HG03095 (cell line): ENCODE data around the gene LHPP.

ENCODE experiments used
- ATAC-seq: cut with Tn5 transposase; IDR thresholded peaks from one replicate; pipeline ENCODE4 v1.9.1; 2021; ENCODE audit warnings: moderate library complexity; ENCODE audit not compliant: unreplicated experiment

Gene LHPP

DNA sequence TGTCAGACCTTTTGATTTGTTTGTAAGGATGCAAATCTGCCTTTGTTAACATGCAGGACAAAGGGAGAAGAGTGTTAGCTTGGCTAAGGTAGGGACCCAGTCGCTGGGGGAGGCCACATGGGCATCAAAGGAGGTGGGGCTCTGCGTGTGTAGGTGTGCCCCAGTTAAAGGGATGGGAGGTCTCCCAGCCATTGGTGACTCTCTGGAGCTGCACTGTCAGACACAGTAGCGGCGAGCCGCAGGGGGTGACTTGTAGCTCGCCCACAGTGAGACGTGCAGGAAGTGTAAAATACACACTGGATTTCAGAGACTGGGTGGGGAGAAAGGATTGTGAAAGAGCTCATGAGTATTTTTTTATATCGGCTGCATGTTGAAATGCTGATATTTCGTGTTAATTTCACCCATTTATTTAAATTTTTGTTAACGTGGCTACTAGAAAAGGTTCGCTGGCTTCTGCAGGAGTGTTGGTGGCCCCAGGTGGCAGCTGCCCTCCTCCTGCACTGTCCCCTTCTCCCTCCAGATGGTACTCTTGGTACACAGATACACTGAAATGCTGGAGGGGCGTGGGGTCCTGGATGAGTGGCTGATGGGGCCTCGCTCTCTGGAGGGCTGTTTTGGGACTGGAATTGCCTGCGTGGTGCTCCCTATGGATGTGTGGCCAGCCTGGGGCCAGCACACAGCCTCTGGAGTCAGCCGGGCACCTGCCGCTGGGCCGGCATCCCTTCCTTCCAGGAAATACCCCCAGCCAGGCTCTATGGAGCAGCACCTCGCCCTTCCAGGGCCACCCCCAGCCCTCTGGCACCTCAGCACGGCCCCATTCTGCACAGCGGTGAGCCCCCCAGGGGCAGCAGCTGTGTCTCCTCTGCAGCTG lies 59.2 kb downstream of the LHPP start:
- ATAC-seq = no peak

DNA sequence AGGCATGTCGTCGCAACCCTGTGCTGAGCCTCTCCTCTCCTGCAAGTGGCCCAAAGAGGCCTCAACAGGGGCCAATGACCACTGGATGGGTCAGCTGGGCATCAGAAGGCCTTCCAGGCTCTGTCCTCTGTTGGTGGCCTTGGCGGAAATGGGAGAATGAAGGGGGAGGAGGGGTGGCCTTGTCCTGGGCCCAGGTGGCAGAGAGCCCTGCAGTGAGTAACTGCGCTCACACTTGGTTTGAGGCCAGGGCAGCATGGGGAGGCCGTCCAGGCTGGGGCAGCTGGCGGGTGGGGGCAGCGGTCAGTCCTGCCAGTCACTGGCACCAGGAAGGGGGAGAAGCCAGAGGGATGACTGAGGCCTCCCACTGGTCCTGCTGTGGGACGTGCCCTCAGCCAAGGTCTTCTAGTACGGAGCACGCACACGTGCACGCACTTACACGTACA lies 59.8 kb downstream of the LHPP start:
- ATAC-seq = no peak

DNA sequence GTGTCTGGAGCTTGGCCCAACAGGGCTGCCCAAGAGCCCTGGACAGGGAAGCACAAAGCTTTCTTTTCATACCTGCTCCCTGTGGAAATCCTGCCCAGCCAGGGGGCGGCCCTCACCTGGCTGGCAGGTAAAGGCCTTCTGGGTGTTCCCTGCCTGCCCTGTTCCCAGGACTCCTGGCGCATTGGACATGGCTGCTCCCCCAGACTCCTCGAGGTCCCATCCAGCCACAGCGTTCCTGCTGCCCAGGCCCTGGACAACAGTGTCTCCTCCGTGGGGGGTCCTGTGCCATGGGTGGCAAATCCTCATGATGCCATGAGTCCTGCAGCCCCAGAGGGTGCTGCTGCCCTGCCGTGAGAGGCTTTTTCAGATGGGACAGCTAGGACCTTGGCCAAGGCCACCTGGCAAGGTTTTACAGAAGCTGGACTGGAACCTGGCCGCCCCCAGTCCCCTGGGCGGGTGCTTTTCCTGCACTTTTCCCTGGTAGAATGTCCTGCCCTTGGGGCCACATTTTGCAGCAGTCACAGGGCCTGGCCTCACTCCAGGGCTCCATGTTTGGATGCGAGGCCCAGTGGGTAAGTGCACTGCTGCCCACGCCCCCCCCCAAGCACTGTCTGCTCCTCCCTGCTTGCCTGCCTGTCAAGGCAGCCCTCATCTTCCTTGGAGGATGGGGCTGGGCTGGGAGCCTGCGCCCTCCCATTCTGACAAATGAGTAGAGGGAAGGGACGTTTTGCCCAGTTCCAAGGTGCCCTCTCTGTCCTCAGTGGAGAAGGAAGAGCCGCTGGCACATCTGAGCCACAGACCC lies 60.7 kb downstream of the LHPP start:
- ATAC-seq = no peak

DNA sequence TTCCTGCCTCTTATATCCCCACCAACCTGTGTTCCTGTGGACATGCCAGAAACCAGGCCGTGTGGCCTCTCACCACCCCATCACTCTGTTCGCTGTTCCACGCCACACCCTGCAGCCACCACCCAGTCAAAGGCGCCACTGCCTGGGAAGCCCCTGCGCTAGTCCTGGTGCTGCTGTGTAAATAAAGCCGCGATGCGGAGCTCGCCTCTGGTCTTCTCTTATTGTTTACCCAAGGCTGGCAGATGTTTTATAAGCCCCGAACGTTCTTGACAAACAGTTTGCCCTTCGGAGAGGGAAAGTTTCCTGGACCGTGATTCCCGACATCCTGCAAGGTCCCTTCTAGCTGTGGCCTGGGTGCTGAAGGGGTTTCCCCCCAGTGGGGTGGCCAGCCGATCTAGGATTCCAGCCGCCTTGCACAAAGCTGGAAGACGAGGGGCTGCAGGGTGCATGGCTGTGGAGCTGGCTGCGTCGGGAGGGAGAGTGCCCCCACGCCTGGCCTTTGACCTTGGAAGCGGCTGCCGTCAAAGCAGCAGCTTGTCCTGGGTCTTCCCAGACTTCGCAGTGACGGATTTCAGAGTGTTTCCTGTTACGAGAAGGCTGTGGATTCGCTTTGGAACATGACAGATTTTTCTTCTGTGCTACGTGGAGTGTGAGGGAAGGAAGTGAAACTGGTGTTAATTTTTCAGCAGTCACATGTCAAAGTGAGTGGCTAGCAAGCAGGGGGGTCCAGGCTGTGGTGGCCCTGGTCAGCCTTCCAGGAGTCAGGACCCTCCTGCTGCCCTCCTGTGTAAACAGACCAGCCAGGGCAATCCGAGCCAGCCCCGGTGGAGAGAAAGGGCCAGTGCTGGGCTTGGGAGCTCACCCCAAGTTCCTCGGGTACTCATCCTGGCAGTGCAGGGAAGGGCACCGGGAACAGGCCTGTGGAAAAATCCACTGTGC lies 61.6 kb downstream of the LHPP start:
- no peak for ATAC-seq

DNA sequence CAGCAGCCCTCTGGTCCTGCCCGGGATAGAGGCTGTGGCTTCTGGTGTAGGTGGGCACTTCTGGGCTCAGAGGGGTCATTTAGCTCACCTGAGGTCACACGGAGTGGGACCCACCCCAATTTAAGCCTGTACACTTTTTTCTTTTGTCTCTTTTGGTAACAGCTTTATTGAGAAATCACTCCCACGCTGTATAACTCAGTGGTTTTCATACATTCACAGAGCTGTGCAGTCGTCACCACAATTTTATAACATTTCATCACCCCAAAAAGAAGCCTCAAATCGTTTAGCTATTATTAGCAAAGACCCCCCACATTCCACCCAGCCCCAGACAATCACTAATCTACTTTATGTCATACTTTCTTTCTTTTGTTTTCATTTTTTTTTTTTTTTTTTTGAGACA lies 62.3 kb downstream of the LHPP start:
- no peak for ATAC-seq

DNA sequence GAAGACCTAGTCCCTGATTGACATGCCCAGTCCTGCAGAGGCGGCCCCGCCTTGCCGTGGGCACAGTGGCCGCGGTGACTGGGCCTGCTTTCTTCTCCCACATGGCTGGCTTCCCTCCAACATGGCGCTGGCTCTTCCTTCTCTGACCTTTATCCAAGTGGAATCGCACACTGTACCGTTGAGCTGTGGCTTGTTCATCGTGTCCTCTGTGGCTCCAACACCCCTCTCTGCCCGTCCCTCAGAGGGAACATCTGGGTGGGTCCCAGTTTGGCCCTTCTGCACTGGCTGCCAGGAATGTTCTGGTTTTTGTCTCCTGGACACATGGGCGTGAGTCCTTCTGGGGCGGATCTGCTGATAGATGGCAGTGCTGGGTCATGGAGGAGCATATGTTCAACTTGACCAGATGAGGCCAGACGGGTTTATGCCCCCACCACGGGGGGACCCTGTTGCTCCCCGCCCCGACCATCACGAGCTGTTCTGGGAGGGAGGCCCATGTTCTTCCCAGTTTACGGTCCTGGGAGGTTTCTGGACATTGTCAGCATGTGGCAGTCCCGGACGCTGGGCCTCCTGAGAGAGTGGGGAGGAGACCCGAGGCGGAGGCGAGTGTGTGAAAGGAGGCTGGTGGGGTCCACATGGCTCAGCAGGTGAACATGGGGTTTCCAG lies 63.5 kb downstream of the LHPP start:
- no peak for ATAC-seq

DNA sequence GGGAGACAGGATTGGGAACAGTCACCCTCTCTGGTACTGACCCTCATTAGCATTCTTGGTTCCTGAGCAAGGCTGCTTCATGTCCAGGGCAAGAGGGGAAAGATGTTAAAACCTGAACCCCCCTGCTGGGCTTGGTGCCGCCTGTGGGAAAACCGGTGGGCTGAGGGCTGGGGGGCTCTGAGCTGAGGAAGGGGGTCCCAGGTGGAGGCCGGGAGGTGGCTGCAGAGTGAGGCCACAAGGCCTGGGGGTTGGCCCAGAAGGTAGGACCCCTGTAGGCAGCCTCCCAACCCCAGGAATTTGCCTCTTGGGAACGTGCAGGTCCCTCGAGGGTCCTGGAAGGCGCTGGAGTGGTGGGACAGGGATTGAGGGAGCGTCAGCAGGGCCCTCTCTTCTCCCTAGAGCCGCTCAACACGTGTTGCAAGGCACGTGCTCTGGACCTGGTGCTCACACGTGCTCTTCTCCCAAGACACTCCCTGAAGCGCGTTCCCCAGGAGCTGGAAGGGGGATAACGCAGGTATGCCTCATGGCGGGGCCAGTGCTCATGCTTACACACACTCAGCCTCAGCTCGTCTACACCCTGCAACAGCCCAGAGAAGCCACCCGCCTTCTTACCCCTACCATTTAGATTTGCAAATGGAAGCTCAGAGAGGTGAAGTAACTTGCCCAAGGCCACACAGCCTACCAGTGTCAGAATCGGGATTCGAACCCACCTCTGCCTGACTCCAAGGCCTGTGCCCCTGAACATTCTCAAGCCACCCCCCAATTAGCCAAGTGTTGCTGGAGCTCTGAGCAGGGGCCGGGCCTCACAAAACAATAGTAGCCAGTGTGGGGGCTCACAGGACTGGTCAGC lies 64.4 kb downstream of the LHPP start:
- no peak for ATAC-seq

DNA sequence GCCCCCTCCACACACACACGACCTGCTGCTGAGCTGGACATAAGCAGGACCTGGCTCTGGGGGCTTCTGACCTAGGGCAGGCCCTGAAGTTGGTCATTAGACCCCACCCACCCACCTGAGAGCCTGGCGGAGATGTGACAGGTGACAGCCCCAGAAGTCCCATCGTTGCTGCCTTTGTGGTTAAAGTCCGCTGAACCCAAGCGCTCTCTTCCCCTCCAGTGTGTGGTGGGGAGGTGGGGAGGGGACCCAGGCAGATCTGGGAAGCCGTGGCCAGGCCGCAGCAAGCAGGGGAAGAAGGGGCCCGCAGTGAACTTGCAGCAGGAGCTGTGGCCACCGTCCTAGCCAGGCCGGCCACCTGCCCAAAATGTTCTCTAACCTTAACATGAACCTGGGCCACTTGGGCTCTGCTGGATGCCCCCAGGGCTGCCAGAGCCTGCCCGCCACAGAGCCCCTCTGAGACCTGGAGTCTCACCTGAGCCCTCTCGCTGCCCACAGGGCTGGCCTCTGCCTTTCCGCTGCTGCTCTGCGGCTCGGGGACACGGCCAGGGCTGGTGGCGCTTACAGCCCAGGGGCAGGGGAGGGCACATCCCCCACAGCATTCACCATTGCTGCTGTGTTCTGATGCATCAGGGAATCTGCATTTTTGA lies 65.1 kb downstream of the LHPP start:
- ATAC-seq = no peak

DNA sequence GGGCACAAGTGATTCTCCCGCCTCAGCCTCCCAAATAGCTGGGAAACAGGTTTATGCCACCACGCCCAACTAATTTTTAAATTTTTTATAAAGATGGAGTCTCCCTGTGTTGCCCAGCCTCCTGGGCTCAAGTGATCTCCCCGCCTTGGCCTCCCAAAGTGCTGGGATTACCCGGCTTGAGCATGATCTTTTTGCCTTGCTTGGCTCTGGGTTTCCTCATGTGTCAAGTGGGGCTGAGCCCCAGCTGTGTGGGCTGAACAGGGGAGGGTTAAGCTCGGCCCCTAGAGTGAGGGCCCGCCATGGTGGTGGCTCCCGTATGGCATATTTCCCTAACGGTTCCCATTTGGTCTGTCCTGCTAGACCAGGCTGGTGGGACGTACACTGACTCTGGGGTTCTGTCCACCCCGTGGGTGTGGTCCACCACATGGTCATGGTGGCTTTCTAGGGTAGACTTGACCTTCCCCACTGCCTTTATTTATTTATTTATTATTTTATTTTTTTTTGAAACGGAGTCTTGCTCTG lies 66.3 kb downstream of the LHPP start:
- ATAC-seq = no peak

DNA sequence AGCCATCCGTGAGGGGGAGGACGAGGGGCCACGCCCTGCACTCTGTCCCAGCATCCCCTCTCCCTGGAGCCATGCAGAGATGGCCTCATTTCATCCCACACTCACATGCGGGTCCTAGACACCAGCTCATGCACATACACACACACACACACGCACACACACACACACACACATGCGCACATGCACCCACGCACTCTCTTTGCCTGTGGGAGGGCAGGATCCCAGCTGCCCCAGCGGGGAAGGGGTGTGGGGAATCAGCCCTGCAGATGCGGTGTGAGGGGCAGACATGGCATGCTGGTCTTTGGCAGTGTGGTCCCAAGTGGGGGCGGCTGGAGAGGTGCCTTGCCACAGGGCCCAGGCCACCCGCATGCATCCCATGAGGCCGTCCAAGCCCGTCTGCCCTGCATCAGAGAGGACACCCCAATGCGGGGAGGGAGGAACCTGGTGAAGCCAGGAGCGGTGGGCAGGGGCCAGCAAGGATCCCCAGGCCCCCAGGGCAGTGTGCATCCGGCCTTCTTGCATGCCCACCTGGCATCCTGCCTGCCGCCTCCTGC lies 68.1 kb downstream of the LHPP start:
- ATAC-seq = no peak

DNA sequence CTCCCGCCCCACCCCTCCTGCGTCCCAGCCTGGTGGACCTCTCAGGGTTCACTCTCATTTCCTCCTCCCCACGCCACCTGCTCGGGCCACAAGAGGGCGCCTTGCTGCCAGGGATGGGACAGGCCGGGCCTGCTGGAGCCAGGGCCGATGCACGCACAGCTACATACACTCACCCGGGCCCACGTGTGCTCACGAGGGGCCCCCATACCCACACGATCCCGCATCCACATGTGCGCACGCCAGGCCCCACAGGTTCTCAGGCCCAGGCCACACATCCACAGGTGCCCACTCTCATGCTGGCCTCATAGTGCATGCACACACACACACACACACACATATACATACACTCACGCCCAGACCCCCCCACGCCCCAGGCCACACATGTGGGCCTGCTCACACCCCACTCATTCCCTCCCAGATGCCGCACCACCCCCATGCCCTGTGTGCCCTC lies 68.6 kb downstream of the LHPP start:
- ATAC-seq = peak; percentile 89

DNA sequence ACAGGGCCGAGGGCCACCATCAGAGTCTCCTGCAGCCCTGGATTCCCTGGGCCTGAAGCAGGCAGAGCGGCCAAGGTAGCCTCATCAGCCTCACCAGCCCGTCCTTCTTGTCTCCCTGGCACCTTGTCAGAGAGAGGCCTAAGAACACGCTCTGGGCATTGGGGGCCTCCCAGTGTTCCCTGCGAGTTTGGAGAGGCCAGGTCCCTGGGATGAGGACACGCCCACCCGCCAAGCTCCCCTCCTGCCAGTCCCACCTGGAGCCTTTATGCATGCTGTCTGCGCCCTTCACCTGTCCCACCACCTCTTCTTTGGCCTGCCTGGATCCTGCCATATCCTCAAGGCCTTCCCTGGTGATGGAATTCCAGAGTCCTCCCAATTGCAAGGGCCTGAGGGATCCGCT lies 69.2 kb downstream of the LHPP start:
- no peak for ATAC-seq

DNA sequence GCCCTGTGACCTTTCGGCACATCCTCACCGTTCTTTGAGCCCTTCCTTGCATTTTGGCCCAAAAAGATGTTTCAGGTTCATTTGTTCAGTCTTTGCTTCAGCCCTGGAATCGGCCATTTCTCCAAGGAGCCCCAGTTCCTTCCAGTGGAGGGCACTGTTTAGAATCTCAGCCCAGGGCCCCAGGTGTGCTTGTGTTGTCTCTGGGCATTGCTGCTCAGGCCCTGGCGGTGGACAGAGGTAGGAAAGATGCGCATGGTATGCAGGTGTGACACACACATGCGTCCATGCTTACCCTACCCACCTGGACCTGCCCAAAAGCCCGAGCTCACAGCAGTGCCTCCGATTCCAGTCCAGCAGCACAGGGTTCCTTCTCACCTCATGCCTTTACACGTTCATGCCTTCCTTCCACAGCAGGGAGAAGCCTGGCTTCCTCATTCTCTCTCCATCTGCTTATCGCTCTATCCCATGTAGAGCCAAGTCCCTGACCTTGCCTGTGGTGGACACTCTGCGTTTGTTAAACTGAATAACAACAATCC lies 70.6 kb downstream of the LHPP start:
- no peak for ATAC-seq

DNA sequence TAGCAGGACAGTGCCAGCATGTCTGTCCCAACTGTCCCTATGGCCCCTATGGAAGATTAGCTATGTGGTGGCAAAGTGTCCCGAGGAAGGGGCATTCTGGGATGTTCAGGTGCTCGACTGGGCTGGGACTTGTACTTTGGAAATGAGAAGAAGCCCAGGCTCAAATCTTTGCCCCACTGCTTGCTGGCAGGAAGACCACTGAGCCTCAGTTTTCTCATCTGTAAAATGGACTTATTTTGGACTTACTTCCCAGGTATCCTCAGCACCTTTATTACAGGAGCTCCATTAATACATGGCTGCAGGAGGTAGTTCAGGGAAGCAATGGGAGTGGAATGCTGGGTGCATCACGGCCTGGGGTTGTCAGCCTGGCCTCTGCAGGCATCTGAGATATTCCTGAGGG lies 71.2 kb downstream of the LHPP start:
- no peak for ATAC-seq

DNA sequence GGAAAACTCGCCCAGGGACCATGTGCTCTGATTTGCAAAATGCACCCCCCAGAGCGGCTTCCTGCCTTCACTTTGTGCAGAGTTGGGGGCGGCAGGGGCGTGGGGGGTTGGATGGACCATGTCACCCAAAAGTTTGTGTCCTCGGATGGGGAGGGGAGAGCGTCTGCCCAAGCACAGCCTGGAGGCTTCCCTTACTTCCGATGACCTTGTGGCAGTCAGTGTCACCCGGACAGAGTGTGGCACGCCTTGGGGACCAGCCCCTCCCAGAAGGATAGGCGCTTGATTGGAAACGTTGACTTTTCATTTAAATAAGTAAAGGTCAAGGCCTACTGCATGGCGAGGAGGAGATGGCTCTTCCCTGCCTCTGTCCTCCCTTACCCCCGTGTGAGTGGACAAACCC lies 71.6 kb downstream of the LHPP start:
- no peak for ATAC-seq

DNA sequence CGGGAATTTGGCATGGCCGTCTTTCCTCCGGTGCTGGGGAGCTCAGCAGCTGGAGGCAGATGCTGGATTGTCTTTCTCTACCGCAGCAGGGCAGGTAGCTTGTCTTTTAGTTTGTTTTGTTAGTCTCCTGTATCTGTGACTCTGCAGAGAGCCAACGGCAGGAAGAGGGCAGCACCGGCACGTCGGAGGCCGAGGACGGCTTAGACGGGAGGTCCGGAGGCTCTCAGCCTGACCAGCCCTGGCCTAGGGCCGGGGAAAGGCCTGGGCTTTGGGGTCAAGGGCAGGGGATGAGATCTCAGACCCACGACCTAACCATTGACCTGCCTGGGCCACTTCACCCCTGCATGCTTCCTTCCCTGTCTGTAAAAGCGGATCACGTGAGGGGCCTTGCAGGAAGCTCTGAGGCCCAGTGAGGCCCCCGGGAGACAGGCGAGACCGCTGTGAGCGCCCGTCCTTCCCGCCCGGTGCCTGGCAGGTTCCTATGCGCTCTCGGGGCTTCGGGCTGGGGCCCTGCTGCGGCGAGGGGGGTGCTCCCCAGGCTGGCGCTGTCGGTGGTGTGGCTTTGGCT lies 72.7 kb downstream of the LHPP start:
- no peak for ATAC-seq

DNA sequence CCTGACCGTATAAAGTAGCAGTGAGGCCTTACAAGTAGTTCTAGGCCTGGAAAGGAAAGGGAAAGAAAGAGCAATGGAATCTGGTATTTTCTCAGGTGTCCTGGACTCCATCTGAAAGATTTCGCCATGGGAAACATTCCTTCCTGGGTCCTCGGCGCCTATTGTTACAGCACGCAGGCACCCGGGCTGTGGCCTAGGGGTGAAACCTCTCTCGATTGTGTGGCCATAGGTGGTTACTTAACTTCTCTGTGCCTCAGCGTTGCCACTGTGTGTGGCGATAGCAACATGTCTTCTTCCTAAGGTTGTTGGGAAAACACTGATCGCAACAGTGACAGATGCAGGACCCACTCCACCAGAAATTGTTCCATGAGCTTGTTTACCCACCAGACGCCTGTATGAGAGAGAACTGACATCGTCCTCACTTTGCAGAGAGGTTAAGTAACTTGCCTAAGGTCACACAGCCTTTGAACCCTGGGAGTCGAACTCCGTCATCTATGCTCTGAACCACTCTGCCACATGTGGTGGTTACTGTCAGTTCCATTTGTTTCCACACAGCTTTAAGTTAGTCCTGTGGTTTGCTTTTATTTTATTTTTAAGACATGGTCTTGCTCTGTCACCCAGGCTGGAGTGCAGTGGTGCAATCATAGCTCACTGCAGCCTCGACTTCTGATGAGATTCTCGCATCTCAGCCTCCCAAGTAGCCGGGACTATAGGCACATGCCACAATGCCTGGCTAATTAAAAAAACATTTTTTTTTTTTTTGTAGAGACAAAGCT lies 73.4 kb downstream of the LHPP start:
- ATAC-seq = no peak
